ENCODE results near the gene GRIK3.

GRIK3 gene

GRCh38 chr1:36964830-36965229 is 69.5 kb downstream of the GRIK3 start:
- Histone ChIP-seq H2BK12ac (ENCODE audit: low read length in 2 of 2) (no peak overlapping the region), H3K4ac (ENCODE audit: low read depth in 1 of 2, low read length in 2 of 2) (no peak overlapping the region), H2BK5ac (ENCODE audit: low read depth, low read length, poor library complexity, severe bottlenecking) (no peak overlapping the region), H3K18ac (ENCODE audit: low read depth in 1 of 2, low read length in 2 of 2) (no peak overlapping the region), H3K14ac (ENCODE audit: low read length in 2 of 2) (no peak overlapping the region), H4K91ac (ENCODE audit: low read length) (no peak overlapping the region), H3K9me3 (ENCODE audit: control insufficient read depth, low read length) (no peaks in the 10 kb centered on the region), H4K8ac (ENCODE audit: low read length) (no peak overlapping the region), H3K27ac (ENCODE audit: low read length, poor library complexity, severe bottlenecking) (no peak overlapping the region), H2BK15ac (ENCODE audit: low read depth, poor library complexity, severe bottlenecking) (no peak overlapping the region), H3K9ac (ENCODE audit: low read length) (no peak overlapping the region), H2AFZ (ENCODE audit: low read depth, low read length) (no peak overlapping the region), H3K27me3 (ENCODE audit: control insufficient read depth in 1 of 2, insufficient read depth in 1 of 2, low read length in 2 of 2) (no peaks in the 10 kb centered on the region), H3K4me3 (ENCODE audit: insufficient read depth in 1 of 2, low read depth in 1 of 2, low read length in 2 of 2) (no peak overlapping the region), H3K79me1 (replicated peaks; ENCODE audit: low read length, poor library complexity, severe bottlenecking) (no peaks in the 10 kb centered on the region), H3K4me1 (ENCODE audit: control insufficient read depth, insufficient read depth, low read depth, low read length) (no peaks in the 10 kb centered on the region), H2AK5ac (ENCODE audit: low read length, severe bottlenecking) (no peak overlapping the region), H3K36me3 (ENCODE audit: control insufficient read depth in 1 of 2, insufficient read depth in 2 of 2, low read depth in 1 of 2, low read length in 2 of 2) (no peaks in the 10 kb centered on the region), H3K4me2 (ENCODE audit: low read length, poor library complexity, severe bottlenecking) (no peak overlapping the region), H3K23ac (ENCODE audit: low read length in 2 of 2) (no peak overlapping the region), H2BK120ac (ENCODE audit: low read depth, low read length) (no peak overlapping the region)
- no peak for DNase-seq
- WGBS = 82% methylated on average over 8 of the region's 8 CpGs

- H4K8ac ChIP-seq (ENCODE audit: low read length) = no peak overlapping the region
- no peak overlapping the region for H3K18ac ChIP-seq (ENCODE audit: low read depth in 1 of 2, low read length in 2 of 2)
- no peaks in the 10 kb centered on the region for H3K79me1 ChIP-seq (replicated peaks; ENCODE audit: low read length, poor library complexity, severe bottlenecking)
- WGBS = 44% methylated on average over 10 of the region's 11 CpGs
- no peak overlapping the region for H3K4ac ChIP-seq (ENCODE audit: low read depth in 1 of 2, low read length in 2 of 2)
- H3K36me3 ChIP-seq (ENCODE audit: control insufficient read depth in 1 of 2, insufficient read depth in 2 of 2, low read depth in 1 of 2, low read length in 2 of 2) = no peaks in the 10 kb centered on the region
- no peak overlapping the region for H2BK5ac ChIP-seq (ENCODE audit: low read depth, low read length, poor library complexity, severe bottlenecking)
- no peak overlapping the region for H3K27ac ChIP-seq (ENCODE audit: low read length, poor library complexity, severe bottlenecking)
- H2AK5ac ChIP-seq (ENCODE audit: low read length, severe bottlenecking) = no peak overlapping the region
- no peak overlapping the region for H4K91ac ChIP-seq (ENCODE audit: low read length)
- no peaks in the 10 kb centered on the region for H3K27me3 ChIP-seq (ENCODE audit: control insufficient read depth in 1 of 2, insufficient read depth in 1 of 2, low read length in 2 of 2)
- H3K4me3 ChIP-seq (ENCODE audit: insufficient read depth in 1 of 2, low read depth in 1 of 2, low read length in 2 of 2) = no peak overlapping the region
- no peak overlapping the region for H2AFZ ChIP-seq (ENCODE audit: low read depth, low read length)
- no peak overlapping the region for H3K9ac ChIP-seq (ENCODE audit: low read length)
- no peak overlapping the region for H3K14ac ChIP-seq (ENCODE audit: low read length in 2 of 2)
- H2BK120ac ChIP-seq (ENCODE audit: low read depth, low read length) = no peak overlapping the region
- no peaks in the 10 kb centered on the region for H3K9me3 ChIP-seq (ENCODE audit: control insufficient read depth, low read length)
- H2BK12ac ChIP-seq (ENCODE audit: low read length in 2 of 2) = no peak overlapping the region
- no peak overlapping the region for H3K23ac ChIP-seq (ENCODE audit: low read length in 2 of 2)
- H3K4me2 ChIP-seq (ENCODE audit: low read length, poor library complexity, severe bottlenecking) = no peak overlapping the region
- no peak for DNase-seq
- no peaks in the 10 kb centered on the region for H3K4me1 ChIP-seq (ENCODE audit: control insufficient read depth, insufficient read depth, low read depth, low read length)
- H2BK15ac ChIP-seq (ENCODE audit: low read depth, poor library complexity, severe bottlenecking) = no peak overlapping the region
Observed at GRCh38 chr1:36963006-36963405, 71.3 kb downstream of the GRIK3 start.

- no peak overlapping the region for H3K18ac ChIP-seq (ENCODE audit: low read depth in 1 of 2, low read length in 2 of 2)
- no peak overlapping the region for H3K4me3 ChIP-seq (ENCODE audit: insufficient read depth in 1 of 2, low read depth in 1 of 2, low read length in 2 of 2)
- no peak for DNase-seq
- H4K8ac ChIP-seq (ENCODE audit: low read length) = no peak overlapping the region
- H3K27me3 ChIP-seq (ENCODE audit: control insufficient read depth in 1 of 2, insufficient read depth in 1 of 2, low read length in 2 of 2) = no peaks in the 10 kb centered on the region
- H3K23ac ChIP-seq (ENCODE audit: low read length in 2 of 2) = no peak overlapping the region
- no peak overlapping the region for H2BK120ac ChIP-seq (ENCODE audit: low read depth, low read length)
- no peak overlapping the region for H3K14ac ChIP-seq (ENCODE audit: low read length in 2 of 2)
- no peaks in the 10 kb centered on the region for H3K4me1 ChIP-seq (ENCODE audit: control insufficient read depth, insufficient read depth, low read depth, low read length)
- H2AFZ ChIP-seq (ENCODE audit: low read depth, low read length) = no peak overlapping the region
- no peak overlapping the region for H3K27ac ChIP-seq (ENCODE audit: low read length, poor library complexity, severe bottlenecking)
- H2BK12ac ChIP-seq (ENCODE audit: low read length in 2 of 2) = no peak overlapping the region
- no peaks in the 10 kb centered on the region for H3K36me3 ChIP-seq (ENCODE audit: control insufficient read depth in 1 of 2, insufficient read depth in 2 of 2, low read depth in 1 of 2, low read length in 2 of 2)
- H4K91ac ChIP-seq (ENCODE audit: low read length) = no peak overlapping the region
- no peaks in the 10 kb centered on the region for H3K79me1 ChIP-seq (replicated peaks; ENCODE audit: low read length, poor library complexity, severe bottlenecking)
- 54% methylated on average over 10 of the region's 10 CpGs for WGBS
- H2BK15ac ChIP-seq (ENCODE audit: low read depth, poor library complexity, severe bottlenecking) = no peak overlapping the region
- no peak overlapping the region for H3K4me2 ChIP-seq (ENCODE audit: low read length, poor library complexity, severe bottlenecking)
- no peak overlapping the region for H2BK5ac ChIP-seq (ENCODE audit: low read depth, low read length, poor library complexity, severe bottlenecking)
- H3K4ac ChIP-seq (ENCODE audit: low read depth in 1 of 2, low read length in 2 of 2) = no peak overlapping the region
- no peak overlapping the region for H2AK5ac ChIP-seq (ENCODE audit: low read length, severe bottlenecking)
- H3K9ac ChIP-seq (ENCODE audit: low read length) = no peak overlapping the region
- no peaks in the 10 kb centered on the region for H3K9me3 ChIP-seq (ENCODE audit: control insufficient read depth, low read length)
Observed at GRCh38 chr1:36961062-36961615, 73.2 kb downstream of the GRIK3 start.

DNA sequence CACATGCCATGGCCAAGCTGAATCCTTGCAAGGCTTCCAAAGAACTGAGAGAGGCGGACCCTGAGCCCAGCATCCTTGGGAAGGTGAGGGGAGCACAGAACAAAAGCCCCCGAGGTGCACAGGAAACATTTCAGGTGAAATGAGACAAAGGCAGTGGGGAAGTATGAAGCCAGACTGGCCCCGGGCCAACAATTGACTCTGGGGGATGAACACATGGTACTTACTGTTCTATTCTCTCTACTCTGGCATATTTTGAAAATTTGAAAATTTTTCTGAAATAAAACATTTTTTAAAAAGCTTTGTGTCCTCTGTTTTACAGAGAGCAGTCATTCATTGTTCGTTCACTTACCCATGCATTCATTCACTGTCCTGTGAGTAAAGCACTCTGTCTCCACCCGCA is 77.7 kb downstream of the GRIK3 start:
- Histone ChIP-seq H3K9me3 (ENCODE audit: control insufficient read depth, low read length) (no peaks in the 10 kb centered on the region), H3K27me3 (ENCODE audit: control insufficient read depth in 1 of 2, insufficient read depth in 1 of 2, low read length in 2 of 2) (peaks cover 0 to 6% of the 10 kb centered on the region in 2 experiments), H3K4me3 (ENCODE audit: insufficient read depth in 1 of 2, low read depth in 1 of 2, low read length in 2 of 2) (no peak overlapping the region), H3K23ac (ENCODE audit: low read length in 2 of 2) (no peak overlapping the region), H2AK5ac (ENCODE audit: low read length, severe bottlenecking) (no peak overlapping the region), H2BK12ac (ENCODE audit: low read length in 2 of 2) (no peak overlapping the region), H3K36me3 (ENCODE audit: control insufficient read depth in 1 of 2, insufficient read depth in 2 of 2, low read depth in 1 of 2, low read length in 2 of 2) (no peaks in the 10 kb centered on the region), H3K4me1 (ENCODE audit: control insufficient read depth, insufficient read depth, low read depth, low read length) (no peaks in the 10 kb centered on the region), H3K18ac (ENCODE audit: low read depth in 1 of 2, low read length in 2 of 2) (no peak overlapping the region), H3K27ac (ENCODE audit: low read length, poor library complexity, severe bottlenecking) (no peak overlapping the region), H3K9ac (ENCODE audit: low read length) (no peak overlapping the region), H2BK15ac (ENCODE audit: low read depth, poor library complexity, severe bottlenecking) (no peak overlapping the region), H2BK5ac (ENCODE audit: low read depth, low read length, poor library complexity, severe bottlenecking) (no peak overlapping the region), H2BK120ac (ENCODE audit: low read depth, low read length) (no peak overlapping the region), H3K4ac (ENCODE audit: low read depth in 1 of 2, low read length in 2 of 2) (no peak overlapping the region), H3K4me2 (ENCODE audit: low read length, poor library complexity, severe bottlenecking) (no peak overlapping the region), H2AFZ (ENCODE audit: low read depth, low read length) (no peak overlapping the region), H3K14ac (ENCODE audit: low read length in 2 of 2) (no peak overlapping the region), H3K79me1 (replicated peaks; ENCODE audit: low read length, poor library complexity, severe bottlenecking) (no peaks in the 10 kb centered on the region), H4K8ac (ENCODE audit: low read length) (no peak overlapping the region), H4K91ac (ENCODE audit: low read length) (no peak overlapping the region)
- 68% methylated on average over 3 of the region's 5 CpGs for WGBS
- DNase-seq = no peak

All from mesenchymal stem cell (in vitro differentiated cells and primary cell).